Activated CD4-positive, alpha-beta T cell treated with anti-CD3 and anti-CD28 coated beads, Interleukin-2, amount 10 ng/mL, durations not matched to agents 24 days and 14 days (primary cell): ENCODE measurements around the gene PRKN. TPM values are rescaled to one million over a fixed set of nuclear protein-coding genes. Genes with fewer than 3 reads are reported as not detected.
"Not testable (repeated sequence)": the region's sequence is repeated elsewhere in the genome, so short reads cannot be mapped to it uniquely, and the experiment has no call there.

Experiments used
- DNase-seq: peaks from one replicate; pipeline ENCODE4 v3.0.0; 2022
- H3K27ac Mint-ChIP-seq: one replicate; pipeline ENCODE4 v1.8.0; 2022; ENCODE audit warnings: mild to moderate bottlenecking, mixed read lengths
- H3K27me3 Mint-ChIP-seq: one replicate; pipeline ENCODE4 v1.8.0; 2022; ENCODE audit warnings: mixed read lengths
- H3K36me3 Mint-ChIP-seq: one replicate; pipeline ENCODE4 v1.8.0; 2022; ENCODE audit warnings: low read depth, mild to moderate bottlenecking, mixed read lengths
- H3K4me1 Mint-ChIP-seq: one replicate; pipeline ENCODE4 v1.8.0; 2021; ENCODE audit warnings: mixed read lengths
- H3K4me3 Mint-ChIP-seq: one replicate; pipeline ENCODE4 v1.8.0; 2022; ENCODE audit warnings: mild to moderate bottlenecking, moderate library complexity, mixed read lengths
- H3K9me3 Mint-ChIP-seq: one replicate; pipeline ENCODE4 v1.8.0; 2021; ENCODE audit warnings: mixed read lengths
- intact Hi-C: fragments of 100-400 bp; cut with micrococcal nuclease; formaldehyde crosslinking; loops from one replicate; pipeline ENCODE4 v1.15.1; 2023
- total RNA-seq: library from RNA; stranded (reverse); gene quantifications from 2 replicates; pipeline ENCODE4 v1.2.3, GENCODE V29; 2022

The PRKN gene
- total RNA-seq, 1 donor from 2014 or later = not detected

DNA sequence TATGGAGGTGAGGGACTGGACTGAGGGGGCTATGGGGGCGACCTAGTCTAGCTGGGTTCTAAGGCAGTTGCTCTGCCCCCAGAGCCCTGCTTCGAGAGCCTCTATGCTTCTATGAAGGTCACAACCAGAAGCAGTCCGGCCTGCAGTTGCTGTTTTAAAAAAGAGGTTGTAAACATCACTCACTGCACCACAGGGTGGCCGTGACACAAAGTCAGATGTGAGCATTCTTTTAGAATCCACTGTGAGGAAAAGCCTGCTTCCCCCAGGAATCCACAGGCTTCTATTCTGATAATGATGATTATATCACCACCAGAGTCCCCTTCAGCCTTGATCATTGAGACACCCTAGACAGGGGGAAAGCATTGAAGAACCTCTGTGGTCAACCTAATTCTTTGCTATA is 1224.0 kb downstream of the PRKN start:
- H3K36me3 Mint-ChIP-seq = no peaks in the 10 kb centered on the region
- no peaks in the 10 kb centered on the region for H3K27me3 Mint-ChIP-seq
- intact Hi-C loops = no loop called here
- peaks cover 6% of the 10 kb centered on the region for H3K9me3 Mint-ChIP-seq
- no peak overlapping the region for H3K4me3 Mint-ChIP-seq
- no peak for DNase-seq
- H3K4me1 Mint-ChIP-seq = no peaks in the 10 kb centered on the region
- H3K27ac Mint-ChIP-seq = no peak overlapping the region

DNA sequence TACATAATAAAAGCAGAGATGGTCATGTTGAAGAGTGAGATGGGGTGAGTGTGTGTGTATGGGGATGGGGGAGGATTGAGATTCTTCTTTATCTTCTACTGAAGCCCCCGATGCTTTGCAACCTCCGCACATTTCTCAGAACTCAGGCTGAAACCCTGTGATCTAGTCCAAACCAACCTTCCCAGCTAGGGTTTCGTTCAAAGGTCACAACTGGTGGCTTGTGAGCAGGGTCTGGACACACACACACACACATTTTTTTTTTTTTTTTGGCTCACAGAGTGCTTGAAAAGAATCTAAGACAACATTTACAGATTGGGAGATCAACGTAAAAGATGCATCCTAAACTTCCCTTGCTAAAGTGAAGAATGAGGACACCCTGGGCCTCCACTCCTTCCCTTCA is 1228.7 kb downstream of the PRKN start:
- Mint-ChIP-seq H3K27me3 (no peaks in the 10 kb centered on the region), H3K27ac (no peak overlapping the region), H3K4me3 (no peak overlapping the region), H3K36me3 (no peaks in the 10 kb centered on the region), H3K4me1 (no peaks in the 10 kb centered on the region), H3K9me3 (no peaks in the 10 kb centered on the region)
- intact Hi-C loops = no loop called here
- DNase-seq = no peak

DNA sequence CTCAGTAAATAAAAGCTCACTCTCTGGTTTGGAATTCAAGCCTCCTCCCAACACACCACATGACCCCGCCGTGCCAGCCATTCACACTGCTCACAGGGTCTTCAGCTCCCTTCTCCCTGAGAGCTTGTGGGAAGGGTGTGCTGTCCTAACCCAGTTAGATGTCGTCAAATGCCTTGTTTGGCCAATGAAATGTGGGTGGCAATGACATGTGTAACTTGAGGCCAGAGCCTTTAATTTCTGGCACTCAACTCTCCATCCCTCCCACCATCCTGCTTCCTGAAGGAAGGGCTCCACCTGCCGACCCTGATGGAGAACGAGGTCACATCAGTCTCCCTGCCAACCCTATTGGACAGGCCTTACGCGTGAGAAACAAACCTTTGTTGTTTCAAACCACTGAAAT is 1229.2 kb downstream of the PRKN start:
- Mint-ChIP-seq H3K9me3 (no peaks in the 10 kb centered on the region), H3K36me3 (no peaks in the 10 kb centered on the region), H3K27ac (no peak overlapping the region), H3K4me1 (no peaks in the 10 kb centered on the region), H3K27me3 (no peaks in the 10 kb centered on the region), H3K4me3 (no peak overlapping the region)
- no peak for DNase-seq
- intact Hi-C loops = no loop called here

DNA sequence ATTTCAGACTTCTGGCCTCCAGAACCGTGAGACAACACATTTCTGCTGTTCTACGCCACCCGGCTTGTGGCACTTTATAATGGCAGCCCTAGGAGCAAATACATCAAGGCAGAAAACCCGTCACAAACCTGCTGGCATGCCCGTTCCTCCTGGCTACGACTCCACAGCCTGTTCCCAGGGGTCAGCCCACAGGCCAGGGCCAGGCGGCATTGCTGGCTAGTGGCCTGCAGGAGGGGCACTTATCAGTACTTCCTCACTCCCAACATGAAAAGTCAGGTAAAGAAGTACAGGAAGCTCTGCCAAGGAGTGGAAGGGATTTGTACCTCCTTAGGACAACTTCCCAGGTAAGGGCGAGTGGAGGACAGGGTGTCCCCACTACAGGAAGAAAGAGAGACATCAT is 1230.6 kb downstream of the PRKN start:
- no peak for DNase-seq
- no peaks in the 10 kb centered on the region for H3K36me3 Mint-ChIP-seq
- intact Hi-C loops = no loop called here
- no peak overlapping the region for H3K4me3 Mint-ChIP-seq
- no peaks in the 10 kb centered on the region for H3K27me3 Mint-ChIP-seq
- no peak overlapping the region for H3K27ac Mint-ChIP-seq
- no peaks in the 10 kb centered on the region for H3K4me1 Mint-ChIP-seq
- no peaks in the 10 kb centered on the region for H3K9me3 Mint-ChIP-seq

DNA sequence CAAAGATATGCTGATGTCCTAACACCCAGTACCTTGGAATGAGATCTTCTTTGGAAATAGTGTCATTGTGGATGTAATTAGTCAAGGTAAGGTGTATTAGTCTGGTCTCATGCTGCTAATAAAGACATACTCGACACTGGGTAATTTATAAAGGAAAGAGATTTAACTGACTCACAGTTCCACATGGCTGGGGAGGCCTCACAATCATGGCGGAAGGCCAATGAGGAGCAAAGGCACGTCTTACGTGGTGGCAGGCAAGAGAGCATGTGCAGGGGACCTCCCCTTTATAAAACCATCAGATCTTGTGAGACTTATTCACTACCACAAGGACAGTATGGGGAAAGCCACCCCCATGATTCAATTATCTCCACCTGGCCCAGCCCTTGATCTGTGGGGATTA is 1231.3 kb downstream of the PRKN start:
- H3K27ac Mint-ChIP-seq, DNase-seq, H3K27me3 Mint-ChIP-seq, H3K4me3 Mint-ChIP-seq, H3K9me3 Mint-ChIP-seq, H3K36me3 Mint-ChIP-seq, H3K4me1 Mint-ChIP-seq, intact Hi-C loops: not testable (repeated sequence)

DNA sequence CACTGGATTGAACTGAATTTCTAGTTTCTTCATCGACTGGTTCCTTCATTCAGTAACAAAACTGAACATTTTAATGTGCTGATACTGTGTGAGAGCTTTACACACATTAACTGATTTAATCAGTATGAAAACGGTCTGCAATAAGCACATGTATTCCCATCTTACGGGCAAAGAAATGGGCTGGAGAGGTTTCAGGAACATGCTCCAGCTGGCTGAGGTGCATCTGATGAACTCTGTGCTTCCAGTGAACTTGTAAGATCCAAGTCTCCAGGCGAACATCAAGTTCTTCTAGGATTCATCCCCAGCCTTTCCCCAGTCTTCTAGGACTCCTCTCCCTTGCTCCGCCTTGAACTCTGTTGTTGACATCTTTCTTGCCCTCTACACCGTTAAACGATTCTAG is 1233.0 kb downstream of the PRKN start:
- intact Hi-C loops = no loop called here
- no peak overlapping the region for H3K27ac Mint-ChIP-seq
- H3K36me3 Mint-ChIP-seq = no peaks in the 10 kb centered on the region
- no peaks in the 10 kb centered on the region for H3K27me3 Mint-ChIP-seq
- H3K4me3 Mint-ChIP-seq = no peak overlapping the region
- no peak for DNase-seq
- H3K4me1 Mint-ChIP-seq = no peaks in the 10 kb centered on the region
- H3K9me3 Mint-ChIP-seq = no peaks in the 10 kb centered on the region

DNA sequence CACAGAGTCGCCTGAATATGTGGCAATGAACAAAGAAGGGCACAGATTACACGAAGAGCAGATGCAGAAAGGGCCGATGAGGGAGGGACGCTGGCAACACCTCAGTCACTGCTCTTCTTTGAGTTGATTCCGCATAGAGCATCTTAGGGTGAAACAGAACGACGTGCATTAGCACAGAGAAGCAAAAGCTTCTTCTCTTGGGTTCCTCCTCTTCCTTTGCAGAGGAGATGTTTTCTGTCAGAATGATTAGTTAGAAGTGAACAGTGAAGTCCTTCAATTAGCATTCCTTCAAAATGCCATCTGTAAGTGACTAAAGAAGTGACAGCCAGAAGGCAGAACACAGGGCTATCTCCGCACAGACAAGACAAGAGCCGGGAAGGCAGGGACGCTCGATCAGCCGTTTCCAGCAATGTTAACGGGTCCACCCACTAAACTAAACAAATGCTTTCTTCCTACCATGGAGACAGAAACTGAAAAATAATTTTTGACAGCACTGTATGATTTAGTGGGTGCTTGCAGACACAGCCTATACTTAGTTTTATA is 1233.9 kb downstream of the PRKN start:
- DNase-seq = no peak
- H3K4me3 Mint-ChIP-seq = no peak overlapping the region
- no peaks in the 10 kb centered on the region for H3K27me3 Mint-ChIP-seq

DNA sequence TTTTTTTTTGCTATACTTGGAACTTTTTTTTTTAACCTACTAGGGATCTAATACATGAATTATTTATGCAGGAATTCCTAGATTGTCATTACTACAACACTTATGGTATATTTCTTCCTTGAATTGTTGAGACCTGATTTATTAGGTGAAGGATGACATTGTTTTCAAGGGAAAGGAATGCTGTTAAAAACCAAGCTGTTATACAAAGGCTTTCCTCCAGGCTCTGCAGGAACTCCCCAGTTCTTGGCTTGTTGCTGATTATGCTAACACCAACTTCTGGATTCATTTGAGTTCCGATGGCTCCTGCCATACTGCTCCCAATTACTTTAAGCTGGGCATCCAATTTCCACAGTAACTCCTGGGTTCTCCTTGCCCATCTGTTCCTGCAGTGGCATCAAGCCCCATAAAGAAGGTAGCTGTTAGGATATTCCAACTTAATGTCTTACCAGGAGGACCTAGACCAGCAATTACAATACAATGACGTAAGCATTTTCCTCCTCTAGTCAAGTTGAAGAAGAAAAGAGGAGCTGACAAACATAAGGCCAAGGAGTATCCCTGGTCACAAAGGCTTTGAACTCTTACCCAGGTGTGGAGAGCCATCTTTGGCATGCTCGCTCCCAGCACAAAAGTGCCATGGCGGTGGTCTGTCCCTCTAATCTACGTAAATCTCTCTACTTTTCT is 1237.8 kb downstream of the PRKN start:
- intact Hi-C loops = no loop called here
- Mint-ChIP-seq H3K4me3 (no peak overlapping the region), H3K27me3 (peaks cover 2% of the 10 kb centered on the region), H3K27ac (no peak overlapping the region), H3K36me3 (no peaks in the 10 kb centered on the region), H3K9me3 (no peaks in the 10 kb centered on the region), H3K4me1 (no peaks in the 10 kb centered on the region)
- no peak for DNase-seq

More for the DNA sequence above, 1233.9 kb downstream of the PRKN start:
- Mint-ChIP-seq H3K9me3 (no peaks in the 10 kb centered on the region), H3K36me3 (no peaks in the 10 kb centered on the region), H3K27ac (no peak overlapping the region), H3K4me1 (no peaks in the 10 kb centered on the region)
- intact Hi-C loops = no loop called here

DNA sequence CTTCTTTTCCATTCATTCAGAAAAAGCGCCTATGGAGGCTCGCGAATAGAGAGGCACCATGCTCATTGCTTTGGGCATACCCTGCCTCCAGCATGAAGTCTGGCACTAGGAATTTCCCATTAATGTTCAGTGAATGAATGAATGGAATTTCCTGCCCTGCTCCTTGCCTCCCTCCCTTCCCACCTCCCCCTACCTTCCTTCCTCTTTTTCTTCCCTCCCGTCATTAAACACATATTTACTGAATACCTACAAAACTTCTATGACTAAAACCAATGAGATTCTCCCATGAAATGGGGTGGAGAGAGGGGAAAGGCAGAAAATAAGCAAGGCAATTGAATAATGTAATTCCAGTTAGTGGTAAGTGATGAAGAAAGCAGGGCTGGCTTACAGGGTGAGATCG is 1239.9 kb downstream of the PRKN start:
- Mint-ChIP-seq H3K27me3 (peaks cover 2% of the 10 kb centered on the region), H3K36me3 (no peaks in the 10 kb centered on the region), H3K27ac (no peak overlapping the region), H3K4me1 (no peaks in the 10 kb centered on the region), H3K9me3 (no peaks in the 10 kb centered on the region), H3K4me3 (no peak overlapping the region)
- intact Hi-C loops = no loop called here
- no peak for DNase-seq

DNA sequence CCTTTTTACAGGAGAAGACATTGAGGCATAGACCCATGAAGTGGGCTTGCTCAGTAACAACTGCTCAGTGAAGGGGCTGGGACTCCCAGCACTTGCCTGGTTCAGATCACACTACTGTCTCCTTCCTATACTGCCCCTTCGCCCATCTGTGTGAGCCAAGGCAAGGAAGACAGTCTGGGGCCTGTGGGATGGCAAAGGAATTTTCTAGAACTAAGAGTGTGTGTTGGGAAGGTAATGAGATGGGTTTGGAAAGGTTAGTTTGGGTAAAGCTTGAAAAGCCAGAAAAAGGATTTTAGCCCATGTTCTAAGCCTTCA is 1240.4 kb downstream of the PRKN start:
- Mint-ChIP-seq H3K9me3 (no peaks in the 10 kb centered on the region), H3K27me3 (peaks cover 2% of the 10 kb centered on the region), H3K4me3 (no peak overlapping the region), H3K27ac (no peak overlapping the region), H3K4me1 (no peaks in the 10 kb centered on the region), H3K36me3 (no peaks in the 10 kb centered on the region)
- intact Hi-C loops = no loop called here
- no peak for DNase-seq

DNA sequence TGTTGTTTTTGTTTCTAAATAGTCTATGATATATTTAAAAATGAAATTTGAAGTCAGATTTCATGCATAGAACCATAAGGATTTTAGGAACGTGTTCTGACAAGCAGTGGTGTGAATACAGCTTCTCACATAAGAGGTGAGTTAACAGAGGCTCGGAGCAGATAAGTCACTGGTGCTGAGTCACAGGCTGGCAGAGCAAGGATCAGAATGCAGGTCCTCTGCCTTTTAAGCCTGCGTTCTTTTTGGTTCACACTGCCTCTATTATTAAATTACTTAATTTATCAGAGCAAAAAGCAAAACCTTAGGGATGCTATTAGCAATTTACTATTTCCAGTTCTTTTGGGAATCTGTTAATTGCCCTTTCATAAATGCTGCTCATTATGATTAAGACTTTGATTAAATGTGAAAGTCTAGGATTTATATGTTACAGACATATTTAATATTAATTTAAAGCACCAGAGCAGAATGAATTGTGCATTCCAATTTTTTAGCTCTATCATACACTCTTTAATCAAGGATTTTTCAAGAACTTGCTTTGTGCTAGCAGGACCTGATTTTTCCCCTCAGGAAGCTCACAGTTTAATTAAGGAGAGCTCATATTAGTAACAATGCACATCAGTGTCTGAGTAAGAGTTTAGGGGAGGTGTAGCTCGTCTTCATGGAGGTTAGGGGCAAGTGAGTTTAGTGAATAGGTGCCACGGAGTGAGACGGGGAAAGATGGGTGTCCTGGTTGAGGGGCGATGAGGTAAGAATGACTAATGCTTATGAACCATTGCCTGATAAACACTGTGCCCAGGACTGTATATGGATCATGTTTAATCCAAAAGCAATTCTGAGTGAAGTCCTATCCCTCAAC is 1241.0 kb downstream of the PRKN start:
- H3K4me1 Mint-ChIP-seq = no peaks in the 10 kb centered on the region
- intact Hi-C loops = no loop called here
- H3K27ac Mint-ChIP-seq = no peak overlapping the region
- no peaks in the 10 kb centered on the region for H3K9me3 Mint-ChIP-seq
- H3K4me3 Mint-ChIP-seq = no peak overlapping the region
- H3K27me3 Mint-ChIP-seq = peaks cover 2% of the 10 kb centered on the region
- no peak for DNase-seq
- H3K36me3 Mint-ChIP-seq = no peaks in the 10 kb centered on the region

DNA sequence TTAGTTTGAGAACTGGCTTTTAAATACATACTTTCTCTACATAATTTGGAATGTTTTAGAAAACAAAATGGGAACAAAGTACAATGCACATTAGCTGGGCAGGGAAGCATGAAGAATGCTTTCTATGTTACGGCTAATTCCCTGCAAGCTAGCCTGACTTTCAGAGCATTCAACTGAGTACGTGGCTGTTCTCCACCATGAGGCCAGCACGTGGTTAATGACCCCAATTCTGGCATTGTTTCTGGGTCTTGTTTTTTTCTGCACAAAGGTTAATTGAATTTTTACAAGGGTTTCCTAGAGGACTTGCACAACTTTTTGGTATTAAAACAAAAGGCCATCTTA is 1245.1 kb downstream of the PRKN start:
- Mint-ChIP-seq H3K27me3 (peaks cover 2% of the 10 kb centered on the region), H3K4me3 (no peak overlapping the region), H3K36me3 (no peaks in the 10 kb centered on the region), H3K27ac (no peak overlapping the region), H3K9me3 (no peaks in the 10 kb centered on the region), H3K4me1 (no peaks in the 10 kb centered on the region)
- intact Hi-C loops = no loop called here
- no peak for DNase-seq

DNA sequence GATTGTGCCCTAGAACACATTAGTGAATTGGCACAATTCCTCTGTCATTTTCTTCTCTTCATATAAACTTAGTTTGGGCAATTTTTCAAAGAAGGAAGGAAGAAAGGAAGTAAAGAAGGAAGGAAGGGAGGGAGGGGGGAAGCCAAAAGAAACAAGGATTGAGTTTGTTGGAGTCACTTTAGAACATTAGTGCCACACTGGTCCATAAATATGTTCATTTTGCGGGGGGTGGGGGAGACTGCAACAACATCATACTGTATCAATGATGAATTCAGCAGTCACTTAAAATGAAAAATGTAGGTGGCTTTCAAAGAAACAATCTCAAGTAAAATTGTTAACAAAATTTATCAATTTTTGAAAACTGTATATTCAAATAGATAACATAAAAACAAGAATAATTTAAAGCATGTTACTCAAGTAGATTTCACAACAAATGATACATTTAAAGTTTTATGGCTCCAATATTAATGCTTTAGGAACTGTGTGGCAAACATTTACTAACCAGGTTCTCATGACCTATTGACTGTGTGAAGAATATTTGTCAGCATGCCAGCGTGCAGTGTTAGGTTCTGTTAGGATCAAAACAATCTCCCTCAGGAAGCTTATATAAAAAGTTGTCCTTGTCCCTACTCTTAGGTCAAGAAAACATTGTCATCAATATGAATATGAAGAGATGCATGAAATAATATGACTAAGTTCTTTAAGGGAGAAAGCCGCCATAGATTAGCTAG is 1245.6 kb downstream of the PRKN start:
- H3K4me1 Mint-ChIP-seq = no peaks in the 10 kb centered on the region
- no peak overlapping the region for H3K4me3 Mint-ChIP-seq
- H3K9me3 Mint-ChIP-seq = no peaks in the 10 kb centered on the region
- no peak overlapping the region for H3K27ac Mint-ChIP-seq
- intact Hi-C loops = no loop called here
- no peaks in the 10 kb centered on the region for H3K36me3 Mint-ChIP-seq
- no peaks in the 10 kb centered on the region for H3K27me3 Mint-ChIP-seq
- no peak for DNase-seq

DNA sequence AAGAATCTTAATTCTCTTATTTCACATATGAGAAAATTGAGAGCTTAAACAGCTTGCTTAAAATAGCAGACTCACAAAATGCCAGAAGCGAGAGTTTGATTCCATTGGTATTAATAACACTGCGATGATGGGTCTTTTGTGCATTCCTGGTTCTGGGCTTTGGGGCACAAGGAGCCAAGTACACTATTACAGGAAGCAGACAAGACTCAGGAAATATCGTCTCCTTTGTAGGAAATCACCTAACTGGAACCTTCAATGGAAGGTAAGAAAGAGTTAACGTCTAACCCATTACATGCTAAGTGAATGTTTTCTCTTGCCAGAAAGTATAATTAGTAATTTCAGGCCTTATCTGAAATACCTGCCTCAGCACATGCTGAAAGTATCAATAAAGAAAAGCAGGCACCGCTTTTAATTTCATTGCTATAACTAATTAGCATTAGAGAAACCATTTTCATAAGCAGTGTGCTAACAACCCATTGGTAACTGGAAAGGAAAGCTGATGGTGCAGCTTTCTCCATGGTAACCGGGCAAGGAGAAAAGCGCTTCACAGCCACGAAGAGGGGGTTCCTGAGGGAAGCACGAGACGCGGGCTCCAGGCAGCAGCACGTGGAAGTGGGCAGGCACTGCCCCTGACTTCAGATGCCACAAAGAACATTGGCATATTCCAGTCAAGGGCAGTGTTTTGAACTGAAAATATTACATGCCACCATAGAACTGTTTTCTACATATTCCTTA is 1247.0 kb downstream of the PRKN start:
- Mint-ChIP-seq H3K27ac (no peak overlapping the region), H3K4me3 (no peak overlapping the region), H3K27me3 (no peaks in the 10 kb centered on the region), H3K4me1 (no peaks in the 10 kb centered on the region), H3K36me3 (no peaks in the 10 kb centered on the region), H3K9me3 (no peaks in the 10 kb centered on the region)
- DNase-seq = no peak
- intact Hi-C loops = no loop called here
